HT1080 (cell line): ENCODE data around the gene ELF3. TPM values are rescaled to one million over a fixed set of nuclear protein-coding genes. Genes with fewer than 3 reads are reported as not detected.
A peak's percentile ranks its signal among the peaks of the same experiment; 100 is the strongest.
"Not testable (repeated sequence)": the region's sequence is repeated elsewhere in the genome, so short reads cannot be mapped to it uniquely, and the experiment has no call there.

Experiments used
- DNase-seq: peaks from one replicate; pipeline ENCODE4 v3.0.0-alpha.2; 2015; ENCODE audit warnings: low read depth
- total RNA-seq: library from RNA; depleted of rRNA; stranded (reverse); fragments of >200 nt; shearing (Covaris generic); gene quantifications from 2 replicates; pipeline ENCODE4 v1.2.3, GENCODE V29; 2014

Gene ELF3
- total RNA-seq, 1 experiment from 2014 or later = not detected

- DNase-seq = no peak
Measured at GRCh38 chr1:202034149-202034682, 23.8 kb downstream of the ELF3 start.

GRCh38 chr1:202034683-202035462 lies 24.5 kb downstream of the ELF3 start:
- peak; percentile 69 for DNase-seq

- no peak for DNase-seq
Measured at GRCh38 chr1:202036595-202037387, 26.4 kb downstream of the ELF3 start.

GRCh38 chr1:202037706-202038296 lies 27.4 kb downstream of the ELF3 start:
- no peak for DNase-seq

GRCh38 chr1:202038688-202039346 lies 28.4 kb downstream of the ELF3 start:
- DNase-seq = no peak

- DNase-seq = no peak
Measured at GRCh38 chr1:202045705-202046104, 35.3 kb downstream of the ELF3 start.

GRCh38 chr1:202046227-202046626 lies 35.8 kb downstream of the ELF3 start:
- no peak for DNase-seq

GRCh38 chr1:202046748-202047708 lies 36.6 kb downstream of the ELF3 start:
- DNase-seq = no peak

GRCh38 chr1:202047977-202048376 lies 37.6 kb downstream of the ELF3 start:
- DNase-seq = no peak

- DNase-seq = no peak
Measured at GRCh38 chr1:202049129-202049528, 38.7 kb downstream of the ELF3 start.

- DNase-seq = no peak
Measured at GRCh38 chr1:202054094-202054493, 43.7 kb downstream of the ELF3 start.

- not testable (repeated sequence) for DNase-seq
Measured at GRCh38 chr1:202054673-202055072, 44.3 kb downstream of the ELF3 start.

GRCh38 chr1:202056644-202057334 lies 46.4 kb downstream of the ELF3 start:
- DNase-seq = no peak

- not testable (repeated sequence) for DNase-seq
Measured at GRCh38 chr1:202057335-202057704, 46.9 kb downstream of the ELF3 start.

- peak; percentile 86 for DNase-seq
Measured at GRCh38 chr1:202058001-202058908, 47.9 kb downstream of the ELF3 start.

GRCh38 chr1:202061055-202061454 lies 50.7 kb downstream of the ELF3 start:
- no peak for DNase-seq

GRCh38 chr1:202061787-202062186 lies 51.4 kb downstream of the ELF3 start:
- not testable (repeated sequence) for DNase-seq

GRCh38 chr1:202062636-202063035 lies 52.2 kb downstream of the ELF3 start:
- not testable (repeated sequence) for DNase-seq
